NCI-H2227 (cell line): ENCODE results near the gene CR2.
A peak's percentile ranks its signal among the peaks of the same experiment; 100 is the strongest.
"Not testable (repeated sequence)": the region's sequence is repeated elsewhere in the genome, so short reads cannot be mapped to it uniquely, and the experiment has no call there.

Source experiments
- DNase-seq: peaks from one replicate; lab custom pipeline; 2025; ENCODE audit not compliant: unreplicated experiment; lab: John Stamatoyannopoulos, UW

CR2 gene

DNA sequence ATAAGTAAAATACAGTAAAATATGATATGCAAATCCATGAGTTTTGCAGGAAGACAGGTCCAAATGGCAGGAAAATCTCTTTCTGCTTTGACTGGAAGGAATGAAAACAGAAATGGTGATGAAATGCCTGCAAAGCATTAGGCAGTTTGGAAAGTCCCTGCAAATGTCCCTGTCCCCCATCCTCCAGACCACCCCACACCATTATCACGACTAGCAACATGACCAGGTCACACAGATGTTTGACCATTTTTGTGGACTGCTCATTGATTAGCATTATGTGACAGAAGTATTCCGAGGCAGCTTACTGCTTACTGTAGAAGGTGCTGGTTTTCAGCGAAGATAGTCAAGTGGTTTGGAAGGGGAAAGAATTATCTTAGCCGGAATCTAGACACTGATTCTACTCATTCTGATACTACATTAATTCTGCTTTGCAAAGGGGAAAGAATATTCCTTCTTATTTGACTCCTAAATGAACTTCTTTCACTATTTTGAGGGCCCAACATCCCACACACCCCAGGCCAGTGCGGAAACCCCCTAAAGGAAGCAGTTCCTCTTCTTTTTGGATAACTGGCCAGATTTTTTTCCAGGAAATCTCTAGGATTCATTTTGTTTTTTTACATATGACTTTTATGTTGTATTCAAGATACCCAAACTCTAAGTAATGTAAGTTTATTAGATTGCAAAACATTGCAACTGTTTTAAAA is 9.5 kb upstream of the CR2 start:
- DNase-seq: no peak

DNA sequence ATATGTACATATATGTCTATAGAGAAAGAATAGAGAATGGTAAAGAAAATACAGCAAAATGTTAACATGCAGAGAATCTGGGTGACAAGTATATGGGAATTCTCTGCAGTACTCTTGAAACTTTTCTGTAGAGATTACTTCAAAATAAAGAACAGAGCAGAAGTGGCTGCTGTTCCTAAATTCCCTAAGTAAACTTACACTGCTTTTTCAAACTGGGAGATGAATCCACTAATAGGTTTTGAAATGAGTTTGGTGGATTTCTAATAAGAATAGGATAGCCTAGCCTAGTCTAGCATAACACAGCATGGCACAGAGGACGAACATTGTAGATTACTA is 450 bp upstream of the CR2 start:
- no peak for DNase-seq

DNA sequence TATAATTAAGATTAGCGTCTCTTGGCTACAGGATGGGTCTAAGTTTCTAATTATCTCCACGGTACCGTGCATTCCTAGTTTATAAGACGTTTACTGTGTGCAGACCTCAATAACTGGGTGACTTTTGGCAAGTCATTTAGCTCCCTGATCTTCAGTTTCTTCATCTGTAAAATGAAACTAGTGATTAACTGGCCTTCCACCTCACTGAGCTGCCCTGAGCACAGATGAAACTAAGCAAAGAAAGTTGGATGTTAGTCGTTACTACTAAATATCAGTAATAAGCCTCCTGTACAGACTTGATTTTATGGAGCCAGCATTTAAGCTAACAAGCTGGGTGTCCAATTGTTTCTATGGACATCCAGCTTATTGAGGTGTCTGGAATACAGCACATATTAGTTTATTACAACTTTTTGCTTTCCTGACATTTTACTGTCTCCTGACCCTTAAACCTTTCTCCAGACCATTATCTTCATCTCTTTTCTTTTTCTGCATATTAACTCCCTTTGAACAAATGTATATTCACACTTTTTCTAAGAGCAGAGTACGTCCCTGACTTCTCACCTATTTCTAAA is 1.1 kb downstream of the CR2 start:
- no peak for DNase-seq

DNA sequence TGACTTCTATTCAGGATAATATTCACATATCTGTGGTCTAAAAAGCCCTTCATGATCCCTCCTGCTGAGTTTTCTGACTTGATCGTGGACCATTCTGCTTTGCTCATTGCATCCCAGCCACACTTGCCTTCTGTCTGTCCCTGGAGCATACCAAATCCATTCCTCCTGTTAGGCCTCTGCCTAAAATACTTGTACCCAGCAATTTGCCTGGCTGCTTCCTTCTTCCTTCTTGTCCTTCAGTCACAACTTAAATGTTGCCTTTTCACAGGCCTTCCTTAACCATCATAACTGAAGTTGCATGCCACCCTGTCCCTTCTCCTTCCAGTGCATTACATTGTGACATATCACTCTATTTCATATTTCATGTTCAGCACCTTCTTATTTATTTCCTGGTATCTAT is 4.3 kb downstream of the CR2 start:
- no peak for DNase-seq

GRCh38 chr1:207459008-207459407 is 4.9 kb downstream of the CR2 start:
- DNase-seq: no peak

GRCh38 chr1:207461649-207462048 is 7.5 kb downstream of the CR2 start:
- no peak for DNase-seq

DNA sequence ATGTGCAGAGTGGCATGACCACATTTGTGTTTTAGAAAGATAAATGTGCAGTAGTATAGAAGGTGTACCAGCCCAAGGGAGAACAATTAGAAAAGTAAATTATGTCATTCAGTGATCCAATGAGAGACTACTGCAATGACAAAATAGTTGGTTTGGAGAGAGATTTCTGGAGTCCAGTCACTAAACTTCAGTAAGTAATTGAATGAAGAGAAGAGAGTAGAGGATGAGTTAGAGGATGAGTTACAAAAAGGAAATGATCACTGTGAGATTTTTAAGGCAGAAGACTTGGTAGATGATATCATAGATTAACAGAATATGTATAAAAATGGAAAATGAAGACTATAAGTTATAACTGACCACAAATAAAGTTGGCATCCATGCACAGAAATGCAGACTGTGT is 8.4 kb downstream of the CR2 start:
- no peak for DNase-seq

DNA sequence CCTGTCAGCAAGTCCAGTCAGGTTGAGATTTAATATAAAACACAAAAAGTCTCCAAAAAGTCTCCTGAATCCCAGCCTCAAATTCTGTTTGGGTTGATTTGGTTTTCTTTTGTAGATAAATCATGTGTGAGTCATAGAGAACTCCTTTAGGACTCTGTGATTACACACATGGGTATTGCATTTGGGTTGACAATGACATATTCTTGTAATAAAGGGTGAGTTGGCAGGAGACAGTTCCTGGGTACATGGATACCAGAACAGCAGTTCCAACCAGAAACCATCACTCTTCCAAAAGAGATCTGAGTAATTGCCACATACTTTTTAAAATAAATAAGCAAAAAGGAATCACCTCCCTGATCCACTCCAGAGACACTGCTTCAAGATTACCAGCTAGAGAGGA is 8.9 kb downstream of the CR2 start:
- DNase-seq: no peak

GRCh38 chr1:207463571-207463970 is 9.4 kb downstream of the CR2 start:
- no peak for DNase-seq

GRCh38 chr1:207470927-207471326 is 16.8 kb downstream of the CR2 start:
- no peak for DNase-seq

DNA sequence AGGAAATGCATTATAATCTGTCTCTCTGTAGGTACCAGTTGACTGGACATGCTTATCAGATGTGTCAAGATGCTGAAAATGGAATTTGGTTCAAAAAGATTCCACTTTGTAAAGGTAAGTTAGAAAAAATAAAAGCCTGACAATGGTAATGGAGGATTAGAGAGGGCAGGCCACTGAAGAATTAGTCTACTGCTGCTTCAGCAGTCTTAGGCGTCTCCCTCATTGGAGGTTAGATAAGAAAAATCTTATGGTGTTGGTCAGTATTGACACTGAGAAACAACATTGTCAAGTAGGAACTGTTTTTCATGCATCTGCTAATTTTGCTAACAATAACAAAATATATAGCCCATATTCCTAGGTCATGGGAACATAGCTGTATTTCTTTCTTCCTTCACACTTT is 20.1 kb downstream of the CR2 start:
- DNase-seq: no peak

GRCh38 chr1:207486198-207486597 is 32.1 kb downstream of the CR2 start:
- no peak for DNase-seq

GRCh38 chr1:207487636-207488035 is 33.5 kb downstream of the CR2 start:
- no peak for DNase-seq

GRCh38 chr1:207493212-207493611 is 39.1 kb downstream of the CR2 start:
- DNase-seq: no peak

DNA sequence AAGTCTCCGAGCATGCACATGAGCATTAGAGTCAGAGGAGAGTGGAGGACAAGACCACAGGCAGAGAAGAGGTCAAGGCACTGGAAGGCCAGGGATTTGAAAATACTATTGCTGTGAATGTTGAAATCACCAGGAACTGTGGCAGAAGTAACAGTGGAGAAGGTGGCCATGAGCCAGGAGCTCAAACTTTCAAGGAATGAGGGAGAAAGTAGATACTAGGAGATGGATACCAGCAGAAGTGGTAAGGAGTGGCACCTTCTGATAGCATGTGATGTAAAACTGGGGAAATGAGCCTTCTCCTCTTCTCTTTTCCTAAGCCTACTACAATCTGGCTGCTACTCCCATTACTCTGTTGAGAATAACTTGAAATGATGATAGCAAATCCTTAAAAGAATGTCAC is 40.0 kb downstream of the CR2 start:
- DNase-seq: no peak

GRCh38 chr1:207495281-207495680 is 41.2 kb downstream of the CR2 start:
- not testable (repeated sequence) for DNase-seq

- no peak for DNase-seq
Measured at GRCh38 chr1:207495801-207496792, 42.0 kb downstream of the CR2 start, which contains the start of gene CR1. Gene CR1 (plus strand): TSS chr1:207496157. CDS start chr1:207496268, 111 bp downstream.

GRCh38 chr1:207497941-207498340 is 43.8 kb downstream of the CR2 start:
- DNase-seq: no peak

- peak; percentile 47 for DNase-seq
Measured at GRCh38 chr1:207499573-207499972, 45.4 kb downstream of the CR2 start.

DNA sequence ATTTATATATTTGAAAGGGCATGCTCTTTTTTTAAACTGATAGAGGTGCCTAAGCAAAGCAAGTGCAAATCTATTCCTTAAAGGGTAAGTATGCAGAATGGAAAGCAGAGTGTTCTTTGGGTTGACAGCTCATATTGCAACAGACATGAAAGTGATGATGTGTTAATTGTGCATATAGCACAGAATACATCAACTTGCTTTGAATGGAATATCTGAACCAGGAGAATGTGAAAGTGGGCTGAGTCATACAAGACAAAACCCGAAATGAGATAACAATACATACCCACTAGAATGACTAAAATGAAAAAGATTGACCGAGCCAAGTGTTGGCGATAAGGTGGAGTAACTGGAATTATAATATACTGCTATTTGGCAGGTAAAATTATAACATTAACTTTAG is 46.2 kb downstream of the CR2 start:
- no peak for DNase-seq

DNA sequence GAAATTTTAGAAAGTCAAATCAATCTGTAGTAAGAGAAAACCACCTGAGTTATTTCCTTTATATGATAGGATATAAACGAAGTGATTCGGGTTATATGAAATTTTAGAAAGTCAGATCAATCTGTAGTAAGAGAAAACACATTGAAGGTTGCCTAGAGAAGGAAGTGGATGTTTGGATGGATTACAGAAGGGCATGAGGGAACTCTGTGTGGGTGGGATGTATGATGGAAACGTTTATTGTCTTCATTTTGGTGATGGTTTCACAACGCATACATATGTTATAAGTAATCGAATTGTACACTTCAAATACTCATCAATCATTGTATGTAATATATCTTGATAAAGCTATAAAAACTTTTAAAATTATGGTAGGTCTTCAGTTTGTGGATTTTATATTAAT is 46.9 kb downstream of the CR2 start:
- no peak for DNase-seq

GRCh38 chr1:207502726-207503125 is 48.6 kb downstream of the CR2 start:
- no peak for DNase-seq
